A673 (cell line): ENCODE results near the gene CD8A.

Source experiments
- CTCF ChIP-seq: fragments of 300-800, 200-600 bp; sonication (generic); conservative IDR thresholded peaks from 2 replicates; pipeline ENCODE4 v1.5.1; 2017; ENCODE audit warnings: low read depth, mild to moderate bottlenecking, antibody characterized with exemption, low read length, moderate library complexity, mixed read lengths
- EZH2 ChIP-seq: fragments of 200-600 bp; sonication (generic); IDR thresholded peaks from 2 replicates; pipeline ENCODE4 v1.6.1; 2017; ENCODE audit warnings: borderline replicate concordance, low read depth, mild to moderate bottlenecking, mixed read lengths, antibody characterized with exemption, low read length; ENCODE audit not compliant: poor library complexity, severe bottlenecking

GRCh38 chr2:86790134-86790675 is 508 bp downstream of the CD8A start:
- no peak for TF ChIP-seq CTCF
- TF ChIP-seq EZH2, result peak; percentile 85
